BLaER1 (cell line): ENCODE results near the gene ADAMTS8.

ENCODE experiments used
- H3K27ac ChIP-seq: shearing (Covaris generic); formaldehyde crosslinking; 2 replicates; pipeline ENCODE4 v1.8.1; 2022
- H3K27me3 ChIP-seq: shearing (Covaris generic); formaldehyde crosslinking; 2 replicates; pipeline ENCODE4 v1.8.1; 2022
- H3K36me3 ChIP-seq: shearing (Covaris generic); formaldehyde crosslinking; 2 replicates; pipeline ENCODE4 v1.8.1; 2022
- H3K4me1 ChIP-seq: shearing (Covaris generic); formaldehyde crosslinking; 2 replicates; pipeline ENCODE4 v1.8.1; 2022
- H3K4me2 ChIP-seq: shearing (Covaris generic); formaldehyde crosslinking; 2 replicates; pipeline ENCODE4 v1.8.1; 2022
- H3K4me3 ChIP-seq: shearing (Covaris generic); formaldehyde crosslinking; 2 replicates; pipeline ENCODE4 v1.8.1; 2022
- H3K9ac ChIP-seq: shearing (Covaris generic); formaldehyde crosslinking; 2 replicates; pipeline ENCODE4 v1.8.1; 2022
- H3K9me3 ChIP-seq: shearing (Covaris generic); formaldehyde crosslinking; 2 replicates; pipeline ENCODE4 v1.8.1; 2022
- H4K20me1 ChIP-seq: shearing (Covaris generic); formaldehyde crosslinking; 2 replicates; pipeline ENCODE4 v1.8.1; 2022
- Cebpa-rat ChIP-seq: shearing (Covaris generic); IDR thresholded peaks from 2 replicates; pipeline ENCODE4 v1.8.1; 2022

The ADAMTS8 gene

GRCh38 chr11:130428316-130429119 is at the start of gene ADAMTS8:
Gene ADAMTS8 (minus strand): TSS chr11:130428609. CDS start chr11:130428286, 323 bp downstream.
- no peaks in the 10 kb centered on the region for H3K9me3 ChIP-seq
- peak within 1 kb of the TSS; percentile 53 for H3K4me3 ChIP-seq
- TF ChIP-seq Cebpa-rat: no peak
- H3K4me1 ChIP-seq: peaks cover 21% of the 10 kb centered on the region; the same call in 1 of the 2 replicates
- H3K4me2 ChIP-seq: peak within 1 kb of the TSS; percentile 74
- H4K20me1 ChIP-seq: peaks cover 46% of the 10 kb centered on the region
- H3K9ac ChIP-seq: no peak within 1 kb of the TSS
- no peak within 1 kb of the TSS for H3K27ac ChIP-seq
- H3K27me3 ChIP-seq: peaks cover 75% of the 10 kb centered on the region
- no peaks in the 10 kb centered on the region for H3K36me3 ChIP-seq

- no peak overlapping the region for H3K27ac ChIP-seq
- H4K20me1 ChIP-seq: no peaks in the 10 kb centered on the region
- no peak overlapping the region for H3K4me3 ChIP-seq
- H3K9me3 ChIP-seq: no peaks in the 10 kb centered on the region
- no peak for TF ChIP-seq Cebpa-rat
- H3K4me1 ChIP-seq: no peaks in the 10 kb centered on the region
- H3K9ac ChIP-seq: no peak overlapping the region
- H3K4me2 ChIP-seq: no peak overlapping the region
- no peaks in the 10 kb centered on the region for H3K27me3 ChIP-seq
- H3K36me3 ChIP-seq: no peaks in the 10 kb centered on the region
These were observed 49.3 kb upstream of the ADAMTS8 start for GRCh38 chr11:130477586-130478203.

- no peaks in the 10 kb centered on the region for H3K36me3 ChIP-seq
- no peaks in the 10 kb centered on the region for H4K20me1 ChIP-seq
- no peak overlapping the region for H3K4me2 ChIP-seq
- H3K27me3 ChIP-seq: no peaks in the 10 kb centered on the region
- no peak for TF ChIP-seq Cebpa-rat
- no peak overlapping the region for H3K27ac ChIP-seq
- no peaks in the 10 kb centered on the region for H3K4me1 ChIP-seq
- H3K9ac ChIP-seq: no peak overlapping the region
- no peaks in the 10 kb centered on the region for H3K9me3 ChIP-seq
- H3K4me3 ChIP-seq: no peak overlapping the region
These were observed 48.6 kb upstream of the ADAMTS8 start for GRCh38 chr11:130476922-130477491.

- no peaks in the 10 kb centered on the region for H3K36me3 ChIP-seq
- no peak overlapping the region for H3K4me3 ChIP-seq
- H3K27ac ChIP-seq: no peak overlapping the region
- H3K9ac ChIP-seq: no peak overlapping the region
- H3K27me3 ChIP-seq: no peaks in the 10 kb centered on the region
- H3K4me1 ChIP-seq: no peaks in the 10 kb centered on the region
- no peaks in the 10 kb centered on the region for H3K9me3 ChIP-seq
- no peak overlapping the region for H3K4me2 ChIP-seq
- no peak for TF ChIP-seq Cebpa-rat
- no peaks in the 10 kb centered on the region for H4K20me1 ChIP-seq
These were observed 48.0 kb upstream of the ADAMTS8 start for GRCh38 chr11:130476200-130476921.

- no peak overlapping the region for H3K4me3 ChIP-seq
- no peaks in the 10 kb centered on the region for H3K36me3 ChIP-seq
- H3K4me1 ChIP-seq: no peaks in the 10 kb centered on the region
- H3K27me3 ChIP-seq: no peaks in the 10 kb centered on the region
- H3K27ac ChIP-seq: no peak overlapping the region
- TF ChIP-seq Cebpa-rat: no peak
- no peak overlapping the region for H3K9ac ChIP-seq
- H3K9me3 ChIP-seq: no peaks in the 10 kb centered on the region
- no peaks in the 10 kb centered on the region for H4K20me1 ChIP-seq
- H3K4me2 ChIP-seq: no peak overlapping the region
These were observed 47.1 kb upstream of the ADAMTS8 start for GRCh38 chr11:130475426-130476053.

- Histone ChIP-seq H3K4me3 (no peak overlapping the region), H4K20me1 (no peaks in the 10 kb centered on the region), H3K9me3 (no peaks in the 10 kb centered on the region), H3K9ac (no peak overlapping the region), H3K27me3 (no peaks in the 10 kb centered on the region), H3K4me1 (no peaks in the 10 kb centered on the region), H3K4me2 (no peak overlapping the region), H3K36me3 (no peaks in the 10 kb centered on the region), H3K27ac (no peak overlapping the region)
- no peak for TF ChIP-seq Cebpa-rat
These were observed 46.4 kb upstream of the ADAMTS8 start for GRCh38 chr11:130474637-130475400.

- H3K4me3 ChIP-seq: no peak overlapping the region
- no peak for TF ChIP-seq Cebpa-rat
- no peak overlapping the region for H3K27ac ChIP-seq
- no peaks in the 10 kb centered on the region for H3K36me3 ChIP-seq
- H3K9ac ChIP-seq: no peak overlapping the region
- H3K27me3 ChIP-seq: no peaks in the 10 kb centered on the region
- H3K4me2 ChIP-seq: no peak overlapping the region
- no peaks in the 10 kb centered on the region for H3K4me1 ChIP-seq
- H3K9me3 ChIP-seq: no peaks in the 10 kb centered on the region
- H4K20me1 ChIP-seq: no peaks in the 10 kb centered on the region
These were observed 45.5 kb upstream of the ADAMTS8 start for GRCh38 chr11:130473795-130474377.

GRCh38 chr11:130473056-130473794 is 44.8 kb upstream of the ADAMTS8 start:
- TF ChIP-seq Cebpa-rat: no peak
- Histone ChIP-seq H3K4me1 (no peaks in the 10 kb centered on the region), H3K36me3 (no peaks in the 10 kb centered on the region), H3K27me3 (no peaks in the 10 kb centered on the region), H3K27ac (no peak overlapping the region), H3K4me2 (no peak overlapping the region), H3K4me3 (no peak overlapping the region), H3K9me3 (no peaks in the 10 kb centered on the region), H4K20me1 (no peaks in the 10 kb centered on the region), H3K9ac (no peak overlapping the region)
